ENCODE measurements around the gene SLC27A1.

The SLC27A1 gene

DNA sequence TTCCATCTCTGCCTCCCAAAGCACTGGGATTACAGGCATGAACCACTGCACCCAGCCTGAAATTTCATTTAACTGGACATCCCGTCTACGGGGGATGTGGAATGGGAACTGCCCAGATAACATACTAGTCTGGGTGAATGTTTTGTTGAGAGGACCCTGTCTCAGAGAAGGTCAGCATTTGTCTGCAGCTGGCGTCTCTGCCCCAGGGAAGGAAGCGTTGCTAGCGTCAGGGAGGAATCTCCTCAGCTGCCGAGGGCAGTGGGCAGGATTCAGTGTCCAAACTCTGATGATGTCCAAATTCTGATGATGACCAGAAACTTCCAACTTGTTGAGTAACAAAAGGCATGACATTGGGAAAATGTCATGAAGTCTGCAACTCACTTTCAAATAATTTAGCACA lies 12.7 kb upstream of the SLC27A1 start:
- Histone ChIP-seq H3K9ac (ENCODE audit: low read length in 2 of 2) (no peak overlapping the region), H3K27ac (ENCODE audit: low read length) (no peak overlapping the region), H3K27me3 (ENCODE audit: control insufficient read depth in 1 of 2, insufficient read depth in 2 of 2, low read length in 2 of 2) (peaks cover 32 to 38% of the 10 kb centered on the region in 2 donors), H3K4me3 (ENCODE audit: low read length in 2 of 2) (no peak overlapping the region), H3K4me1 (ENCODE audit: control insufficient read depth, insufficient read depth, low read length) (peaks cover 2% of the 10 kb centered on the region), H3K36me3 (ENCODE audit: control insufficient read depth in 2 of 2, insufficient read depth in 2 of 2, low read length in 2 of 2) (no peaks in the 10 kb centered on the region), H3K9me3 (ENCODE audit: control insufficient read depth in 2 of 2, low read length in 2 of 2) (peaks cover 0 to 3% of the 10 kb centered on the region in 2 donors)

DNA sequence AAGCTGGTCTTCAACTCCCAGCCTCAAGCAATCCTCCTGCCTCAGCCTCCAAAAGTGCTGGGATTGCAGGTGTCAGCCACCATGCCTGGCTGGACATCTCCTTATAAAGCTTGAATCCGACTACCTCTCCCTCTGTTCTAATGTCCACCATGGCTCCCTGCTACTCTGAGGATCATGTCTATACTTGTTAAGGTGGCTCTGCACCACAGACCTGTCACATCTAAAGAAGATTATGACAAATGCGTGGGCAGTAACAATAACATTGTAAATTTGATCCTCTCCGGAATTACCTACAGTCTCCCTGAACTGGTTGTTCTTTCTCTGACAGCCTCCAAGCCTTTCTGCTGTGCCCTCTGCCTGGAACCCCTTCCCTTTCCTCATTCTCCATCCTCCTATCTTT lies 11.4 kb upstream of the SLC27A1 start:
- Histone ChIP-seq H3K27me3 (ENCODE audit: control insufficient read depth in 1 of 2, insufficient read depth in 2 of 2, low read length in 2 of 2) (peaks cover 30 to 34% of the 10 kb centered on the region in 2 donors), H3K4me1 (ENCODE audit: control insufficient read depth, insufficient read depth, low read length) (no peaks in the 10 kb centered on the region), H3K9ac (ENCODE audit: low read length in 2 of 2) (no peak overlapping the region), H3K27ac (ENCODE audit: low read length) (no peak overlapping the region), H3K36me3 (ENCODE audit: control insufficient read depth in 2 of 2, insufficient read depth in 2 of 2, low read length in 2 of 2) (no peaks in the 10 kb centered on the region), H3K4me3 (ENCODE audit: low read length in 2 of 2) (no peak overlapping the region), H3K9me3 (ENCODE audit: control insufficient read depth in 2 of 2, low read length in 2 of 2) (no peaks in the 10 kb centered on the region)

DNA sequence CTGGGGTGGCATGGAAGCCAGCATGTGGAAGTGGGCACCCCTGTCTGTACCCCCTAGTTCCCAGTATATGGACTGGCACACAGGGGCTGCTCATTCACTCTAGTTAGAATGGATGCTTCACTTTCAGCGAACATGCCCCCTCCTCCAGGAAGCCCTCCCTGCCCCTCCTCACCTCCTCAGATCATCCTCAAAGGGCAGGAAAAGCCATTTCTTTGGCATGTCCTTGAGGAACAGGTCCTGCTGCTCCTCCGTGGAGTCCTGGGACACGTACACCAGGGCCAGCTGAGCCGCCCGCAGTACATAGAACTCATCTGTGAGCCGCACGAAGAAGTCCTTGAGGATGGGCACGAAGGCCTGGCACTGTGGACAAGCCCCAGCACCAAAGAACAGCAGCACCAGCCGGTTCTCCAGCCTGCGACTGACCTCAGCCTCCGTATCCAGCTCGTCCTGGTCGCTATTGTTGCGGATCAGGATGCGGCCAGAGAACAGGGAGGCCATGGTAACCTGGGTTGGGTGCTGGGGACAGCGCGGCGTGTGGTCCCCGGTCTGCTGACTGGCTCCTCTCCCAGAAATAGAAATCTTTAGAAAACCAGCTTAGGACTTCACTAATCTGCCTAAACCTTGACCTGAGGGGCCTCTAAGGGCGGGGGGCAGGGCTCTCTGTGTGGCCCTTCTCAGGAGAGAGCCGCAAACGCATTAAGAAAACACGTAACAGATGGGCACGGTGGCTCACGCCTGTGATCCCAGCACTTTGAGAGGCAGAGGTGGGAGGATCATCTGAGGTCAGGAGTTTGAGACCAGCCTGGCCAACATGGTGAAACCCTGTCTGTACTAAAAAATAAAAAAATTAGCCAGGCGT lies 9.7 kb upstream of the SLC27A1 start, which contains the start of gene NXNL1:
NXNL1 (minus strand) TSS at position 555 of the 859 bp plus-strand sequence; CDS start at position 498, 57 bp downstream.
- H3K4me1 ChIP-seq (ENCODE audit: control insufficient read depth, insufficient read depth, low read length) = no peaks in the 10 kb centered on the region
- no peak within 1 kb of the TSS for H3K9ac ChIP-seq (ENCODE audit: low read length in 2 of 2)
- peaks cover 24 to 26% of the 10 kb centered on the region in 2 donors for H3K27me3 ChIP-seq (ENCODE audit: control insufficient read depth in 1 of 2, insufficient read depth in 2 of 2, low read length in 2 of 2)
- no peaks in the 10 kb centered on the region for H3K9me3 ChIP-seq (ENCODE audit: control insufficient read depth in 2 of 2, low read length in 2 of 2)
- H3K4me3 ChIP-seq (ENCODE audit: low read length in 2 of 2) = no peak within 1 kb of the TSS
- no peaks in the 10 kb centered on the region for H3K36me3 ChIP-seq (ENCODE audit: control insufficient read depth in 2 of 2, insufficient read depth in 2 of 2, low read length in 2 of 2)
- H3K27ac ChIP-seq (ENCODE audit: low read length) = no peak within 1 kb of the TSS

DNA sequence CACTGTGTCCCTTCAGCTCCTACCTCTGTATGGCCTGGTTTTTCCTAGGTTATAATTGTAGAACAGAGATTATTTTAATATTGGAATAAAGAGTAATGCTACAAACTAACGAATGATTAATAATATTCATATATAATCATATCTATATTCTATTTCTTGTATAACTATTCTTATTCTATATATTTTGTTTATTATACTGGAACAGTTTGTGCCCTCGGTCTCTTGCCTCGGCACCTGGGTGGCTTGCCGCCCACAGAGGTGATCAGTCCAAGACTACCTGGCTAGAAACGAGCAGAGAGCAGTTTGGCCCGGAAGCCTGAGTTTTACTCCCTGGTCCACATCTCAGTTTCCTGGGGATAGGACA lies 3.9 kb upstream of the SLC27A1 start:
- Histone ChIP-seq H3K9me3 (ENCODE audit: control insufficient read depth in 2 of 2, low read length in 2 of 2) (no peaks in the 10 kb centered on the region), H3K27ac (ENCODE audit: low read length) (no peak overlapping the region), H3K4me1 (ENCODE audit: control insufficient read depth, insufficient read depth, low read length) (peaks cover 30% of the 10 kb centered on the region), H3K4me3 (ENCODE audit: low read length in 2 of 2) (no peak overlapping the region), H3K9ac (ENCODE audit: low read length in 2 of 2) (no peak overlapping the region), H3K36me3 (ENCODE audit: control insufficient read depth in 2 of 2, insufficient read depth in 2 of 2, low read length in 2 of 2) (no peaks in the 10 kb centered on the region), H3K27me3 (ENCODE audit: control insufficient read depth in 1 of 2, insufficient read depth in 2 of 2, low read length in 2 of 2) (peaks cover 0 to under 1% of the 10 kb centered on the region in 2 donors)

DNA sequence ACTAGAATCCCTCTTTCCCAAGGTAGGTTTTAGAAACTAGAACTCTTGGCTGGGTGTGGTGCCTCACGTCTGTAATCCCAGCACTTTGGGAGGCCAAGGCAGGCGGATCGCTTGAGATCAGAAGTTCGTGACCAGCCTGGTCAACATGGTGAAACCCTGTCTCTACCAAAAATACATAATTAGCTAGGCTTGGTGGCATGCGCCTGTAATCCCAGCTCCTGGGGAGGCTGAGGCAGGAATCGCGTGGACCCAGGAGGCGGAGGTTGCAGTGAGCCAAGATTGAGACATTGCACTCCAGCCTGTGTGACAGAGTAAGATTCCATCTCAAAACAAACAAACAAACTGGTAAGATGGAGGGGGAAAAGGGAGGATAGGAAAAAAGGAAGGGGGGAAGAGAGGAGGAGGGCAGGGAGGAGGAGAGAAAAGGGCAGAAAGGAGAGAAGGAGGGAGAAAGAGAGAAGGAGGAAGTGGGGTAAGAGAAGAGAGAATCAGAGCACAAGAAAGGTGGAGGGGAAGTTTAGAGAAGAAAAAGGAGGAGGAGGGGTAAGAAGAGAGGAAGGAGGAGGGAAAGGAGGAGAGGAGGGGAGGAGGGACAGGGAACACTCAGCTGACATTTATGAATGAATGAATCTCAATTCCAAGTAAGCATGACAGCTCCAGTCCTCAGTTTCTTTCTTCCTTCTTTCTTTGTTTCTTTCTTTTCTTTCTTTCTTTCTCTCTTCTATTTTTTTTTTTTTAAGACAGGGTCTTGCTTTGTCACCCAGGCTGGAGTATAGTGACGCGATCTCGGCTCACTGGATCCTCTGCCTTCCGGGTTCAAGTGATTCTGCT lies 2.6 kb upstream of the SLC27A1 start:
- H3K27ac ChIP-seq (ENCODE audit: low read length) = peak overlapping the region; percentile 83
- H3K9ac ChIP-seq (ENCODE audit: low read length in 2 of 2) = peak overlapping the region; percentile 21 to 70
- no peaks in the 10 kb centered on the region for H3K36me3 ChIP-seq (ENCODE audit: control insufficient read depth in 2 of 2, insufficient read depth in 2 of 2, low read length in 2 of 2)
- H3K27me3 ChIP-seq (ENCODE audit: control insufficient read depth in 1 of 2, insufficient read depth in 2 of 2, low read length in 2 of 2) = no peaks in the 10 kb centered on the region
- no peaks in the 10 kb centered on the region for H3K9me3 ChIP-seq (ENCODE audit: control insufficient read depth in 2 of 2, low read length in 2 of 2)
- no peak overlapping the region for H3K4me3 ChIP-seq (ENCODE audit: low read length in 2 of 2)
- peaks cover 31% of the 10 kb centered on the region for H3K4me1 ChIP-seq (ENCODE audit: control insufficient read depth, insufficient read depth, low read length)

DNA sequence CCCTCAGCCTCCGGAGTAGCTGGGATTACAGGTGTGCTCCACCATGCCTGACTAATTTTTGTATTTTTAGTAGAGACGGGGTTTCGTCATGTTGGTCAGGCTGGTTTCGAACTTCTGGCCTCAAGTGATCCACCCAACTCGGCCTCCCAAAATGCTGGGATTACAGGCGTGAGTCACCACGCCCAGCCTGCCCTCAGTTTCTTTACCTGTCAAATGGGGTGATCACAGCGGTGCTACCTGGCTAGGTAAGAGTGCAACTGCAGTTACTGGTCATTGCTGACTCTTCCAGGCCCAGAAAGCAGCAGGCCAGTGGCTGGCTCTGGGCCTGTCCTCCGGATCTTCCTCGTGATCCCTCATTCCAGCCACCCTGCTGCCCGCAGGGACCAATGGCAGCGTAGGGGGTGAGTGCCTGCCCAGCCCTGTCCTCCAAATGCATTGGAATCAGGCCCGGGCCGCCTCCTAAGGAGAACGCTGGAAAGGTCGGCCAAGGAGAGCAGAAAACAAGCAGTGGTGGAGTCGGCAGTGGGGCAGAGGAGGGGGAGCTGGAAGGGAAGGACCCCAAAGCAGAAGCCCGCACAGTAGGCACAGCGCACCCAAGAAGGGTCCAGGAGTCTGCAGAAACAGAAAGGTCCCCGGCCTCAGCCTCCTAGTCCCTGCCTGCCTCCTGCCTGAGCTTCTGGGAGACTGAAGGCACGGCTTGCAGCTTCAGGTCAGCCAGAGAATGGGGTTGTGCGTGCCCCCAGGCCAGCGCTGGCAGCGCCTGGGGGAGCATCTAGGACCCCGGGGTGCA lies 1.8 kb upstream of the SLC27A1 start:
- H3K9me3 ChIP-seq (ENCODE audit: control insufficient read depth in 2 of 2, low read length in 2 of 2) = no peaks in the 10 kb centered on the region
- H3K9ac ChIP-seq (ENCODE audit: low read length in 2 of 2) = peak overlapping the region; percentile 66 to 70
- peaks cover 31% of the 10 kb centered on the region for H3K4me1 ChIP-seq (ENCODE audit: control insufficient read depth, insufficient read depth, low read length)
- H3K36me3 ChIP-seq (ENCODE audit: control insufficient read depth in 2 of 2, insufficient read depth in 2 of 2, low read length in 2 of 2) = peaks cover 0 to 2% of the 10 kb centered on the region in 2 donors
- no peaks in the 10 kb centered on the region for H3K27me3 ChIP-seq (ENCODE audit: control insufficient read depth in 1 of 2, insufficient read depth in 2 of 2, low read length in 2 of 2)
- H3K4me3 ChIP-seq (ENCODE audit: low read length in 2 of 2) = peak overlapping the region; percentile 73 to 85
- H3K27ac ChIP-seq (ENCODE audit: low read length) = peak overlapping the region; percentile 83

DNA sequence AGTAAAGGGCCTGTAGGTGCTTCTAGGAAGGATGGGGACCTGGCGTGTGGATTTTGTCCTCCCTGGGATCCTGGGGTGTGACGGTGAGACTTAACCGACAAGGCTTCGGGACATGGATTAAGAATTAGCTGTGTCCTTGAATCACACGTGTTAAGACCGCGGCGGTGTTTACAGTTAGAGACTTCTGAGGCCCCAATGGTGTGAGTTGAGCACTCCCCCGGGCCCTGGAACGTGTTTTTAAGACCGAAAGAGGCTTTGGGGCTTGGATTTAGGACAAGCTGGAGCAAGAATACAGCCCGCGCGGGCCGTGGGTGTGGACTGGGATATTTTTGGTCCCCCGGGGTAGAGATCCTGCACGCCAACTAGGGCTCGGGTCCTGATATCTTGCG lies 1.2 kb upstream of the SLC27A1 start:
- Histone ChIP-seq H3K27me3 (ENCODE audit: control insufficient read depth in 1 of 2, insufficient read depth in 2 of 2, low read length in 2 of 2) (no peaks in the 10 kb centered on the region), H3K4me1 (ENCODE audit: control insufficient read depth, insufficient read depth, low read length) (peaks cover 31% of the 10 kb centered on the region), H3K9ac (ENCODE audit: low read length in 2 of 2) (peak overlapping the region; percentile 66 to 70), H3K27ac (ENCODE audit: low read length) (peak overlapping the region; percentile 83), H3K9me3 (ENCODE audit: control insufficient read depth in 2 of 2, low read length in 2 of 2) (no peaks in the 10 kb centered on the region), H3K36me3 (ENCODE audit: control insufficient read depth in 2 of 2, insufficient read depth in 2 of 2, low read length in 2 of 2) (peaks cover 0 to 2% of the 10 kb centered on the region in 2 donors), H3K4me3 (ENCODE audit: low read length in 2 of 2) (peak overlapping the region; percentile 73 to 85)

DNA sequence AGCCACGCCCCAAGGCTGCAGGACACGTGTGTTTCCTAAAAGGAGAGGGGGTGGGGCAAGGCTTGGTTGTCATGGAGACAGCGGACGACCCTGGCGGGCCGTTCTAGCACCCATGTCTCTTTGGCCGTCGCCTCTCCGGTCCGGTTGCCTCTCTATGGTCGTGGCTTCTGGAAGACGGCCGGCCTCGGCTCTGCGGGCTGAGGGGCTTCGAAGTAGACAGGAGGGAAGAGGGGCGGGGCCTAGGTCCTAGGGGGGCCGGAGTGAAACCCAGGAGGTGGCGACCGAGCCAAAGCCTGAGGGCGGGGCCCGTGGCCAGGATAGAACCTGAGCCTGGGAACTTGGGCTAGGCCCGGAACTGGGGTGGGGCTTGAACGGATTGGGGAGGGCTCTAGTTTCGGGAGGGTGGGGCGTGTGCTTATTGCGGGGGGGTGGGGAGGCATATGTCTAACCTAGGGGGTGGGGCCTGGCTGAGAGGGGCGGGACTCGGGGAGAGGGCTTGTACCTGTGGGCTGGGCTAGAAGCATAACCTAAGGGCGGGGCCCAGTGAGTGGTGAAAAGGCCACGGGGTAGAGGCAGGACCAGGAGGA lies 750 bp upstream of the SLC27A1 start:
- Histone ChIP-seq H3K9ac (ENCODE audit: low read length in 2 of 2) (peak overlapping the region; percentile 66 to 70), H3K27ac (ENCODE audit: low read length) (peak overlapping the region; percentile 83), H3K36me3 (ENCODE audit: control insufficient read depth in 2 of 2, insufficient read depth in 2 of 2, low read length in 2 of 2) (peaks cover 0 to 4% of the 10 kb centered on the region in 2 donors)

DNA sequence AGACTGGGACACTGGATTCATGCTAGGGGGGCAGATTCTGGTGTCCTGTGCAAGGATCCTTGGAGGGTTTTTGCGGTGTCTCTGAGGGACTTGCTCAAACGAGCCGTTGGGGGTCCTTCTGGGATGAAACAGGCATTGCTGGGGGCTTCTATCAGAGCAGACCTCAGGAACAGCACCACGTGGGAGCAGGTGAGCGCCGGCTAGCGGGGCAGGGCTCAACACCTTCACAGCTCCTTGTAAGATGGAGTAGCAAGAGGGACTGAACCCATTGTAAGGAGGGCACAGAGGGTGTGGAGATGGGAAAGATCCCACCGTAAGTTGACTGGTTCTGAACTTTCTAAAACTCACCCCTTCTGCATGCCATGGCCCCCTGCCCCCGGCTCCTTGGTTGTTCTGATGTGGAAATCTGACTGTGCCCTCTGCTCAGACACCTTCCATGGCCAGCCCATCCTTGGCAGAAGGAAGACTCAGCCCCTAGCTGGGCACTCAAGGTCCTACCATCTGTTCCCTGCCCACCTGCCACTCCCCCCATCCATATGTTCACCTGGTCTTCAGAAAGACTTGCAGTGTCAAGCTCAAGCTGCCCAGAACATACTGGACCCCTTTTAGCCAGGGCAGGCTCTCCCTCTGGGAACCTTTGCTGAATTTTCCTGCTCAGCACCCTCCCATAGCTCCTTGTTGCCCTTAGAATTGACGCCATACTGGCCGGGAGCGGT lies 1.2 kb downstream of the SLC27A1 start:
- Histone ChIP-seq H3K4me3 (ENCODE audit: low read length in 2 of 2) (peak overlapping the region in 1 of 2 donors; percentile 85), H3K27ac (ENCODE audit: low read length) (no peak overlapping the region), H3K36me3 (ENCODE audit: control insufficient read depth in 2 of 2, insufficient read depth in 2 of 2, low read length in 2 of 2) (peaks cover 0 to 4% of the 10 kb centered on the region in 2 donors), H3K4me1 (ENCODE audit: control insufficient read depth, insufficient read depth, low read length) (peaks cover 38% of the 10 kb centered on the region), H3K27me3 (ENCODE audit: control insufficient read depth in 1 of 2, insufficient read depth in 2 of 2, low read length in 2 of 2) (no peaks in the 10 kb centered on the region), H3K9ac (ENCODE audit: low read length in 2 of 2) (peak overlapping the region; percentile 60 to 64), H3K9me3 (ENCODE audit: control insufficient read depth in 2 of 2, low read length in 2 of 2) (no peaks in the 10 kb centered on the region)

More for the DNA sequence above, 750 bp upstream of the SLC27A1 start:
- H3K9me3 ChIP-seq (ENCODE audit: control insufficient read depth in 2 of 2, low read length in 2 of 2) = no peaks in the 10 kb centered on the region
- H3K27me3 ChIP-seq (ENCODE audit: control insufficient read depth in 1 of 2, insufficient read depth in 2 of 2, low read length in 2 of 2) = no peaks in the 10 kb centered on the region
- peaks cover 31% of the 10 kb centered on the region for H3K4me1 ChIP-seq (ENCODE audit: control insufficient read depth, insufficient read depth, low read length)
- peak overlapping the region; percentile 73 to 85 for H3K4me3 ChIP-seq (ENCODE audit: low read length in 2 of 2)
